PFSK-1 (cell line): ENCODE data around the gene SAPCD2. TPM values are rescaled to one million over a fixed set of nuclear protein-coding genes. Genes with fewer than 3 reads are reported as not detected.

Source experiments
- FOXP2 ChIP-seq: optimal IDR thresholded peaks from 2 replicates; pipeline ENCODE3; 2011; ENCODE audit warnings: borderline replicate concordance, control low read depth, inconsistent platforms; ENCODE audit not compliant: insufficient read depth; ENCODE audit errors: extremely low read length, extremely low read depth
- POLR2AphosphoS5 ChIP-seq: IDR thresholded peaks from 2 replicates; pipeline ENCODE4 v1.6.1; 2012; ENCODE audit warnings: low read depth, mild to moderate bottlenecking, control low read depth, low read length, moderate library complexity
- SIN3A ChIP-seq: IDR thresholded peaks from 2 replicates; pipeline ENCODE4 v1.6.1; 2012; ENCODE audit warnings: mild to moderate bottlenecking, low read length, moderate library complexity, borderline replicate concordance; ENCODE audit not compliant: insufficient read depth
- TAF1 ChIP-seq: IDR thresholded peaks from 2 replicates; pipeline ENCODE4 v1.6.1; 2012; ENCODE audit warnings: low read length, control low read depth, borderline replicate concordance; ENCODE audit not compliant: insufficient read depth
- polyA plus RNA-seq: library from polyadenylated mRNA; unstranded; fragments of >200 nt; gene quantifications from one replicate; pipeline ENCODE4 v1.2.1, GENCODE V29; 2012; ENCODE audit warnings: low read depth, missing spikeins; ENCODE audit not compliant: insufficient read length
- TF ChIP-seq, protein P1 (sequence below), 2 experiments: IDR thresholded peaks; 2 replicates each; pipeline versions ENCODE4 v1.6.1 to v1.8.0; 2011 to 2012; ENCODE audit warnings: low read depth in 2 of 2, low read length in 2 of 2, control low read depth in 1 of 2, inconsistent platforms in 1 of 2, mild to moderate bottlenecking in 1 of 2, moderate library complexity in 1 of 2; ENCODE audit not compliant: insufficient read depth in 1 of 2

The SAPCD2 gene, protein sequence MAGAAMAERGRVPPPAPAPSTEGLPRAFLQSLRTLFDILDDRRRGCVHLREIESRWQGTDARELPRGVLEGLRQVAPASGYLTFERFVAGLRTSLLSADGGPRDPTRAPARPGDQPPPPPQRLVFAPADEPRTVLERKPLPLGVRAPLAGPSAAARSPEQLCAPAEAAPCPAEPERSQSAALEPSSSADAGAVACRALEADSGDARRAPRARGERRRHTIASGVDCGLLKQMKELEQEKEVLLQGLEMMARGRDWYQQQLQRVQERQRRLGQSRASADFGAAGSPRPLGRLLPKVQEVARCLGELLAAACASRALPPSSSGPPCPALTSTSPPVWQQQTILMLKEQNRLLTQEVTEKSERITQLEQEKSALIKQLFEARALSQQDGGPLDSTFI
- 40.7 TPM for polyA plus RNA-seq

DNA sequence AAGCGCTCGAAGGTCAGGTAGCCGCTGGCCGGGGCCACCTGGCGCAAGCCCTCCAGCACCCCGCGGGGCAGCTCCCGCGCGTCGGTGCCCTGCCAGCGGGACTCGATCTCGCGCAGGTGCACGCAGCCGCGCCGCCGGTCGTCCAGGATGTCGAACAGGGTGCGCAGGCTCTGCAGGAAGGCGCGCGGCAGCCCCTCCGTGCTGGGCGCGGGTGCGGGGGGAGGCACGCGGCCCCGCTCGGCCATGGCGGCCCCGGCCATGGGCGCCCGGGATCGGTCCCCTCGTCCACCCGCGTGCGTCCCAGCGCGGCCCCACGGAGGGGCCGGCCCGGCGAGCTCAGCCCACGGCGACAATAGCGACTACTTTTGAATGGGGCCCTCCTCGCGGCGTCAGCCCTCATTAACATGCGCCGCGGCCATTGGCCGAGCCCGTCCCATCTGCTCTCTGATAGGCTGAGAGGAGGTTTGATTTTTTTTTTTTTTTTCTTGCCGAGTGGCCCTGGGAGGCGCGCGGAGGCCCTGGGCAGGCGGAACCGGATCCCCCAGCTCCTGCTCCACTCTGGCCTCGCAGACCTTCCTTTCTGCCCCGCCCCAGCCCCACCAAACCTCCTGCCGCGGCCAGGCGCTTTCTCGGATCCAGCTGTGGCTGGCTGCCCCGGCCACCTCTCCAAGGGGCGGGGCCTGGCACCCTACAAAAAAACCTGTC is at the start of gene SAPCD2:
TSS of gene SAPCD2 (minus strand) at position 357 of the 705 bp plus-strand sequence. CDS start at position 260, 97 bp downstream.
- TF ChIP-seq TAF1 (peak; percentile 69; the same call in 1 of the 2 replicates), SIN3A (no peak; the same call in 1 of the 2 replicates), POLR2AphosphoS5 (peak; percentile 80), FOXP2 (no peak)
- TF ChIP-seq, protein P1, sequence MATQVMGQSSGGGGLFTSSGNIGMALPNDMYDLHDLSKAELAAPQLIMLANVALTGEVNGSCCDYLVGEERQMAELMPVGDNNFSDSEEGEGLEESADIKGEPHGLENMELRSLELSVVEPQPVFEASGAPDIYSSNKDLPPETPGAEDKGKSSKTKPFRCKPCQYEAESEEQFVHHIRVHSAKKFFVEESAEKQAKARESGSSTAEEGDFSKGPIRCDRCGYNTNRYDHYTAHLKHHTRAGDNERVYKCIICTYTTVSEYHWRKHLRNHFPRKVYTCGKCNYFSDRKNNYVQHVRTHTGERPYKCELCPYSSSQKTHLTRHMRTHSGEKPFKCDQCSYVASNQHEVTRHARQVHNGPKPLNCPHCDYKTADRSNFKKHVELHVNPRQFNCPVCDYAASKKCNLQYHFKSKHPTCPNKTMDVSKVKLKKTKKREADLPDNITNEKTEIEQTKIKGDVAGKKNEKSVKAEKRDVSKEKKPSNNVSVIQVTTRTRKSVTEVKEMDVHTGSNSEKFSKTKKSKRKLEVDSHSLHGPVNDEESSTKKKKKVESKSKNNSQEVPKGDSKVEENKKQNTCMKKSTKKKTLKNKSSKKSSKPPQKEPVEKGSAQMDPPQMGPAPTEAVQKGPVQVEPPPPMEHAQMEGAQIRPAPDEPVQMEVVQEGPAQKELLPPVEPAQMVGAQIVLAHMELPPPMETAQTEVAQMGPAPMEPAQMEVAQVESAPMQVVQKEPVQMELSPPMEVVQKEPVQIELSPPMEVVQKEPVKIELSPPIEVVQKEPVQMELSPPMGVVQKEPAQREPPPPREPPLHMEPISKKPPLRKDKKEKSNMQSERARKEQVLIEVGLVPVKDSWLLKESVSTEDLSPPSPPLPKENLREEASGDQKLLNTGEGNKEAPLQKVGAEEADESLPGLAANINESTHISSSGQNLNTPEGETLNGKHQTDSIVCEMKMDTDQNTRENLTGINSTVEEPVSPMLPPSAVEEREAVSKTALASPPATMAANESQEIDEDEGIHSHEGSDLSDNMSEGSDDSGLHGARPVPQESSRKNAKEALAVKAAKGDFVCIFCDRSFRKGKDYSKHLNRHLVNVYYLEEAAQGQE (IDR thresholded peaks at IDR 0.05; ENCODE audit: insufficient read depth in 1 of 2, low read depth in 2 of 2, low read length in 2 of 2): peak in 1 of 2 experiments; percentile 59; a peak in 1 of 4 replicates

DNA sequence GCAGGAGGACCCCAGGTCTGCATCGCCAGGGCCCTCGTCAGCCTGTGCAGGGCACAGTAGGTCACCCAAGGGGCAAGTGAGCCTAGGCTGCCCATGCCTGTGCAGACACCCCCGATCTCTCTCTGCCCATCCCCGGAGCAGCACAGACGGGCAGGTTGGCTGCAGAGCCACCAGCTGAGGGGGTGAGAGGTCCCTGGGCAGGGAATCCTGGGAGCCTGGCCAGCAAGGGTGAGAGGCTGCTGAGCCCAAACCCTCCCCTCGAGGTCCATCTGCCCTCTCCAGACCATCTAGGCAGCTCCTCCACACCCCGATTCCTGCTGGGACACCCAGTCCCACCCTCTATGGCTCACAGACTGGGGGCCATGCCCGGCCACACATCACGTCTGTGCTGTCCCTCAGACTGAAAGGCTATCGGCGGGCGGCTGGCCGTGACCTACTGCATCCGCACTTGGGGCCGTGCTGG is 46.9 kb upstream of the SAPCD2 start:
- TF ChIP-seq FOXP2 (no peak), SIN3A (no peak), TAF1 (no peak), POLR2AphosphoS5 (no peak)
- TF ChIP-seq, protein P1 (IDR thresholded peaks at IDR 0.05; ENCODE audit: insufficient read depth in 1 of 2, low read depth in 2 of 2, low read length in 2 of 2): no peak

DNA sequence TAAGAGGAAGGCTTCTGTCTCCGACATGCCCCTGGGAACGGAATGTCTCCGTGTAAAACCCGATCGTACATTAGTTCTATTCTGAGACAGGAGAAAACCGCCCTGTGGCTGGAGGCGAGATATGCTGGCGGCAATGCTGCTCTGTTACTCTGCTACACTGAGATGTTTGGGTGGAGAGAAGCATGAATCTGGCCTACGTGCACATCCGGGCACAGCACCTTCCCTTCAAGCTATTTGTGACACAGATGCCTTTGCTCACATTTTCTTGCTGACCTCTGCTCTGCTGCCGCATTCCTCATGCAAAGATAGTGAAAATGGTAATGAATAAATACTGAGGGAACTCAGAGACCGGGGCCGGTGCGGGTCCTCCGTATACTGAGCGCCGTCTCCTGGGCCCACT is 46.4 kb upstream of the SAPCD2 start:
- TF ChIP-seq SIN3A (no peak), POLR2AphosphoS5 (no peak), FOXP2 (no peak), TAF1 (no peak)
- TF ChIP-seq, protein P1 (IDR thresholded peaks at IDR 0.05; ENCODE audit: insufficient read depth in 1 of 2, low read depth in 2 of 2, low read length in 2 of 2): no peak

DNA sequence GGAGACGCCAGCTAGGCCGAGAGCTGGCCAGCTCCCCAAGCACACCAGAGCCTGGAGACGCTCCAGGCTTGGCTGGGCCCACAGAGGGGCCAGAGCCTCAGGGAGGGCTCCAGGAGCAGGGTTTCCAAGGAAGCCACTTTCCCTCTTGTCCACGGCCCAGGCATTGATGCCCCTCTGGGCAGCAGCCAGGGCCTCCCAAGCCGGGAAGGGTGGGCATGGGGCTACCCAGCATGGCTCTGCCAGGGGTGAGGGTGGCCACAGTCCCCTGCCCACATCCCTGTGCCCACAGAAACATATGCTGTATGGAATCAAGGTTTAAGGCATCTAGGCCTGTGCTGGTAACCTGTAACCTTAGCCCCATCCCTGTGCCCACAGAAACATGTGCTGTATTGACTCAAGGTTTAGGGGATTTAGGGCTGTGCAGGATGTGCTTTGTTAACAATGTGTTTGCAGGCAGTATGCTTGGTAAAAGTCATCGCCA is 45.7 kb upstream of the SAPCD2 start:
- TF ChIP-seq TAF1: no peak
- TF ChIP-seq, protein P1 (IDR thresholded peaks at IDR 0.05; ENCODE audit: insufficient read depth in 1 of 2, low read depth in 2 of 2, low read length in 2 of 2): no peak
- no peak for TF ChIP-seq FOXP2
- TF ChIP-seq POLR2AphosphoS5: no peak
- no peak for TF ChIP-seq SIN3A
